ENCODE data around the gene WDR62. TPM values are rescaled to one million over a fixed set of nuclear protein-coding genes. Genes with fewer than 3 reads are reported as not detected.
A peak's percentile ranks its signal among the peaks of the same experiment; 100 is the strongest.

WDR62 gene
- total RNA-seq, 1 experiment from 2014 or later: 29.6 TPM

- H3K4me3 Mint-ChIP-seq (ENCODE audit: low read depth, unreplicated experiment): peak overlapping the region; percentile 85
- intact Hi-C loops (cut with micrococcal nuclease; ENCODE audit: unreplicated experiment): loop anchor here (5.0 kb wide), 1 partner anchor 42 kb away; the partner anchor contains the start of genes THAP8 and WDR62
- DNase-seq: no peak
These were observed 44.9 kb upstream of the WDR62 start for GRCh38 chr19:36009633-36010379.

DNA sequence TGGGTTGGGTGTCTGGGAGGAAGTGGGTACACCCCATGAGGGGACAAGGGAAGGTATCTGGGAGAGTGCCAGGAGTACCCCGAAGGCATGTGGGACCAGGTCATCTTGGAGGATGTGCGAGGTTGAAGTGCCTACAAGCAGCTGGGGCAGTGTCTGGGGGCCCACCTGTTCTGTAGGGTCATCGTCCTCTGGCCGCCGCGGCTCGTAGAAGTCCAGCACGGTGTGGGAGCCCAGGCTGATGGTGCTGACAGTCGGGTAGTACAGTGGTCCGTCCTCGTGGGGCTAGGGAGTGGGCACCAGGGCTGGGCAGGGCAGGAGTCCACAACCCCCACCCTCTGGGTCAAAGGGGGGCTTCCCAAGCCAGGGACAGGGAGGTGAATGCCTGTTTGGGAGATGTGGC is 44.3 kb upstream of the WDR62 start:
- intact Hi-C loops (cut with micrococcal nuclease; ENCODE audit: unreplicated experiment): loop anchor here (5.0 kb wide), 1 partner anchor 42 kb away; the partner anchor contains the start of genes THAP8 and WDR62
- Mint-ChIP-seq H3K4me1 (ENCODE audit: low read depth, unreplicated experiment) (peaks cover 39% of the 10 kb centered on the region), H3K27ac (ENCODE audit: unreplicated experiment) (no peak overlapping the region), H3K9me3 (ENCODE audit: low read depth, unreplicated experiment) (no peaks in the 10 kb centered on the region), H3K36me3 (ENCODE audit: insufficient read depth, unreplicated experiment) (peaks cover 55% of the 10 kb centered on the region), H3K27me3 (ENCODE audit: unreplicated experiment) (no peaks in the 10 kb centered on the region), H3K4me3 (ENCODE audit: low read depth, unreplicated experiment) (no peak overlapping the region)
- CTCF ChIA-PET: no interaction called here
- no peak for DNase-seq
- no TSS peak for BruUV-seq (replicated peaks)
- TF ChIP-seq, protein P1, sequence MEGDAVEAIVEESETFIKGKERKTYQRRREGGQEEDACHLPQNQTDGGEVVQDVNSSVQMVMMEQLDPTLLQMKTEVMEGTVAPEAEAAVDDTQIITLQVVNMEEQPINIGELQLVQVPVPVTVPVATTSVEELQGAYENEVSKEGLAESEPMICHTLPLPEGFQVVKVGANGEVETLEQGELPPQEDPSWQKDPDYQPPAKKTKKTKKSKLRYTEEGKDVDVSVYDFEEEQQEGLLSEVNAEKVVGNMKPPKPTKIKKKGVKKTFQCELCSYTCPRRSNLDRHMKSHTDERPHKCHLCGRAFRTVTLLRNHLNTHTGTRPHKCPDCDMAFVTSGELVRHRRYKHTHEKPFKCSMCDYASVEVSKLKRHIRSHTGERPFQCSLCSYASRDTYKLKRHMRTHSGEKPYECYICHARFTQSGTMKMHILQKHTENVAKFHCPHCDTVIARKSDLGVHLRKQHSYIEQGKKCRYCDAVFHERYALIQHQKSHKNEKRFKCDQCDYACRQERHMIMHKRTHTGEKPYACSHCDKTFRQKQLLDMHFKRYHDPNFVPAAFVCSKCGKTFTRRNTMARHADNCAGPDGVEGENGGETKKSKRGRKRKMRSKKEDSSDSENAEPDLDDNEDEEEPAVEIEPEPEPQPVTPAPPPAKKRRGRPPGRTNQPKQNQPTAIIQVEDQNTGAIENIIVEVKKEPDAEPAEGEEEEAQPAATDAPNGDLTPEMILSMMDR (IDR thresholded peaks at IDR 0.05; ENCODE audit: unreplicated experiment): no peak

More at GRCh38 chr19:36009633-36010379, 44.9 kb upstream of the WDR62 start:
- Mint-ChIP-seq H3K36me3 (ENCODE audit: insufficient read depth, unreplicated experiment) (peaks cover 58% of the 10 kb centered on the region), H3K9me3 (ENCODE audit: low read depth, unreplicated experiment) (no peaks in the 10 kb centered on the region), H3K27me3 (ENCODE audit: unreplicated experiment) (no peaks in the 10 kb centered on the region), H3K27ac (ENCODE audit: unreplicated experiment) (no peak overlapping the region), H3K4me1 (ENCODE audit: low read depth, unreplicated experiment) (peaks cover 33% of the 10 kb centered on the region)
- CTCF ChIA-PET: no interaction called here
- TF ChIP-seq, protein P1 (IDR thresholded peaks at IDR 0.05; ENCODE audit: unreplicated experiment): no peak
- no TSS peak for BruUV-seq (replicated peaks)

GRCh38 chr19:36013280-36014011 is 41.3 kb upstream of the WDR62 start:
- intact Hi-C loops (cut with micrococcal nuclease; ENCODE audit: unreplicated experiment): loop anchor here (5.0 kb wide), 1 partner anchor 39 kb away; the partner anchor contains the start of genes THAP8 and WDR62
- H3K4me3 Mint-ChIP-seq (ENCODE audit: low read depth, unreplicated experiment): peak overlapping the region; percentile 89
- BruUV-seq (replicated peaks): no TSS peak
- peak overlapping the region; percentile 81 for H3K27ac Mint-ChIP-seq (ENCODE audit: unreplicated experiment)
- CTCF ChIA-PET: interaction anchor here (0.5 to 1.1 kb wide), 10 partner anchors 12 to 582 kb away, joined by 3 to 7 read pairs (median 4); partner anchors contain the start of genes POLR2I, SDHAF1 and THAP8
- H3K36me3 Mint-ChIP-seq (ENCODE audit: insufficient read depth, unreplicated experiment): peaks cover 34% of the 10 kb centered on the region
- peaks cover 47% of the 10 kb centered on the region for H3K4me1 Mint-ChIP-seq (ENCODE audit: low read depth, unreplicated experiment)
- no peaks in the 10 kb centered on the region for H3K27me3 Mint-ChIP-seq (ENCODE audit: unreplicated experiment)
- TF ChIP-seq, protein P1 (IDR thresholded peaks at IDR 0.05; ENCODE audit: unreplicated experiment): no peak
- DNase-seq: no peak
- H3K9me3 Mint-ChIP-seq (ENCODE audit: low read depth, unreplicated experiment): no peaks in the 10 kb centered on the region

DNA sequence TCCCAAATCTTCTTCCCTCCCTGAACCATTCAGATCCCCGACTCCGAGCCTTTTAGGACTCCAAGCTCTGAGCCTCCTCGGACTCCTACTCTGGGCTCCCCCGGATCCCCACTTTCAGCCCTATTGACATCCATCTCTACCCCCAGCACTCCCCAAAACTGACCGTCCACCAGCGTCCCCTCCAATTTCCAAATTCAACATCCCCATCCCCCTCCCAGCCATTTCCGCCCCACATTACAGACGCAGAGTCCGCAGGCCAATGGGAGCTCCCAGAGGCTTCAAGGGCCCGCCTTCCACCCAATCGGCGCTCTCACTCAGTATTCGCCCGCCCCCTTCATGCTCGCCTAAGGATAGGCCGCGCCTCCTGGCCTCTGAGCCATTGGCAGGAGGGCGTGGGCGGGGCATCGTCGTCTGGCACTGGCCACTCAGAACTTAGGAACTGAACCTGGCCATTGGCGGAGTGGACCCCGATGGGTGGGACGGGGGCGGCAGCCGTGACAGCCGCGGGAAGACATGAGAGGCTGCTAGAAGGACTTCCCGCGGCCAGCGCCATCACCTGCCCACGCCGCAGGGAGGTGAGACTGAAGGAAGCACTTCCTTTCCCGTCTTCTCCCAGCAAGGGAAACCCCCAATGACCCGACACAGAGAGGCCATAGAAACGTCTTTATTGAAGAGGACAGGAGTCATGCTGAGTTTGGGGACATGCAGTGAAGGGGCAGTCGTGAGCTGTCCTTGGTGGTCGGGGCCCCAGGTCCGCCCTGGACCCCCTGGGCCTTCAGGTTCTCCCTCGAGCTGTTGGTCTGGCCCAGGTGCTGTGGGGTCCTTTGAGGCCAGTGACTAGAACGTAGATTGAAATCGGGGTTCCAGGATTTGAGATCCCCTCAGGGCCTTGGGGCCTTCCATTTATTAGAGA is 40.4 kb upstream of the WDR62 start, which contains the start of gene ALKBH6:
TSS of gene ALKBH6 (minus strand) at position 202 of the 913 bp plus-strand sequence. CDS start 816 bp downstream, outside the sequence.
- BruUV-seq (replicated peaks): TSS peak; percentile 74
- CTCF ChIA-PET: interaction anchor here (0.6 to 1.1 kb wide), 10 partner anchors 13 to 739 kb away, joined by 3 to 7 read pairs (median 4); partner anchors contain the start of genes POLR2I, SDHAF1 and THAP8
- intact Hi-C loops (cut with micrococcal nuclease; ENCODE audit: unreplicated experiment): loop anchor here (5.0 kb wide), 1 partner anchor 38 kb away; the partner anchor contains the start of genes THAP8 and WDR62
- Mint-ChIP-seq H3K27me3 (ENCODE audit: unreplicated experiment) (no peaks in the 10 kb centered on the region), H3K4me1 (ENCODE audit: low read depth, unreplicated experiment) (peaks cover 39% of the 10 kb centered on the region), H3K36me3 (ENCODE audit: insufficient read depth, unreplicated experiment) (peaks cover 30% of the 10 kb centered on the region), H3K9me3 (ENCODE audit: low read depth, unreplicated experiment) (no peaks in the 10 kb centered on the region), H3K4me3 (ENCODE audit: low read depth, unreplicated experiment) (peak within 1 kb of the TSS; percentile 89), H3K27ac (ENCODE audit: unreplicated experiment) (peak within 1 kb of the TSS; percentile 81)
- TF ChIP-seq, protein P1 (IDR thresholded peaks at IDR 0.05; ENCODE audit: unreplicated experiment): no peak
- peak; percentile 100 for DNase-seq
